RWPE1 (cell line): ENCODE results near the gene SUCO.

Source experiments
- CTCF ChIA-PET: fragments of 350-600 bp; sonication (Branson Sonifier 250); formaldehyde crosslinking; extraction: SDS; loops from one replicate; lab custom pipeline; 2021; lab: Yijun Ruan, JAX
- POLR2A ChIA-PET: fragments of 400-600 bp; formaldehyde crosslinking; extraction: SDS; loops from one replicate; lab custom pipeline; 2020; ENCODE audit warnings: antibody characterized with exemption; ENCODE audit not compliant: low non-redundant PET; lab: Yijun Ruan, JAX
- DNase-seq: peaks from one replicate; pipeline ENCODE4 v3.0.0; 2012; ENCODE audit warnings: low spot score
- H3K27ac ChIP-seq: fragments of 450-650 bp; 2 replicates; pipeline ENCODE4 v1.5.1; 2017
- CTCF ChIP-seq: fragments of 450-650 bp; conservative IDR thresholded peaks from 2 replicates; pipeline ENCODE4 v1.5.1; 2017; ENCODE audit warnings: low read depth, mild to moderate bottlenecking

Gene SUCO

GRCh38 chr1:172512591-172512990 lies 20.4 kb upstream of the SUCO start:
- TF ChIP-seq CTCF, result no peak
- POLR2A ChIA-PET, result no interaction called here
- H3K27ac ChIP-seq, result no peak overlapping the region
- no peak for DNase-seq
- CTCF ChIA-PET, result no interaction called here

GRCh38 chr1:172513479-172513878 lies 19.5 kb upstream of the SUCO start:
- no peak for DNase-seq
- POLR2A ChIA-PET, result no interaction called here
- CTCF ChIA-PET, result no interaction called here
- H3K27ac ChIP-seq, result no peak overlapping the region
- no peak for TF ChIP-seq CTCF

- TF ChIP-seq CTCF, result no peak
- no peak overlapping the region for H3K27ac ChIP-seq
- CTCF ChIA-PET, result no interaction called here
- DNase-seq, result no peak
- POLR2A ChIA-PET, result no interaction called here
Measured at GRCh38 chr1:172514108-172514507, 18.8 kb upstream of the SUCO start.

GRCh38 chr1:172515436-172515835 lies 17.5 kb upstream of the SUCO start:
- ChIA-PET CTCF (no interaction called here), POLR2A (no interaction called here)
- H3K27ac ChIP-seq, result no peak overlapping the region
- no peak for TF ChIP-seq CTCF
- no peak for DNase-seq

GRCh38 chr1:172515927-172516326 lies 17.0 kb upstream of the SUCO start:
- no peak overlapping the region for H3K27ac ChIP-seq
- no peak for DNase-seq
- ChIA-PET CTCF (no interaction called here), POLR2A (no interaction called here)
- TF ChIP-seq CTCF, result no peak

- CTCF ChIA-PET, result no interaction called here
Measured at GRCh38 chr1:172517081-172517480, 15.9 kb upstream of the SUCO start.

More at GRCh38 chr1:172517081-172517480, 15.9 kb upstream of the SUCO start:
- DNase-seq, result no peak
- TF ChIP-seq CTCF, result no peak
- H3K27ac ChIP-seq, result no peak overlapping the region
- POLR2A ChIA-PET, result no interaction called here
